A549 (cell line): ENCODE data around the gene DAB2. TPM values are rescaled to one million over a fixed set of nuclear protein-coding genes. Genes with fewer than 3 reads are reported as not detected.

Experiments
- ATAC-seq, 2 experiments: fragments of 200-7000 bp in 1 of 2; fragments of >200 bp in 1 of 2; cut with Nextera tagmentation in 1 of 2; cut with Tn5 transposase in 1 of 2; 3 replicates each; pipeline versions ENCODE4 v1.8.0 to v1.9.1; 2018 to 2020; ENCODE audit warnings: mild to moderate bottlenecking in 1 of 2, moderate library complexity in 1 of 2
- CTCF ChIA-PET: fragments of 300-600 bp; sonication (Branson Sonifier 250); formaldehyde crosslinking; extraction: SDS; loops from one replicate; lab custom pipeline; 2021; ENCODE audit warnings: antibody characterized with exemption, inconsistent platforms; lab: Yijun Ruan, JAX
- POLR2A ChIA-PET: fragments of 350-600 bp; formaldehyde crosslinking; extraction: SDS; loops from one replicate; lab custom pipeline; 2021; ENCODE audit warnings: antibody characterized with exemption, inconsistent platforms; lab: Yijun Ruan, JAX
- DNase-seq, 2 experiments: peaks; one replicate each; pipeline versions ENCODE4 v3.0.0 to v3.0.0-alpha.2; 2011 to 2016; ENCODE audit warnings: low read depth in 1 of 2, low spot score in 1 of 2
- FAIRE-seq: peaks from 2 replicates; lab custom pipeline; 2011; peaks lifted over from hg19 to GRCh38; lab: Jason Lieb, UNC
- H3K27ac ChIP-seq, 2 experiments: fragments of >200 bp; sonication (Bioruptor Twin); formaldehyde crosslinking; 3 replicates each; pipeline ENCODE4 v1.5.1; 2016 to 2017
- H3K4me1 ChIP-seq: fragments of >200 bp; sonication (Bioruptor Twin); formaldehyde crosslinking; 3 replicates; pipeline ENCODE4 v1.6.1; 2016
- H3K4me2 ChIP-seq: fragments of >200 bp; sonication (Bioruptor Twin); formaldehyde crosslinking; 3 replicates; pipeline ENCODE4 v1.6.1; 2016
- H3K4me3 ChIP-seq: fragments of >200 bp; sonication (Bioruptor Twin); formaldehyde crosslinking; 3 replicates; pipeline ENCODE4 v1.5.1; 2016
- H3K9me3 ChIP-seq: fragments of >200 bp; sonication (Bioruptor Twin); formaldehyde crosslinking; 3 replicates; pipeline ENCODE4 v1.6.1; 2016
- CHD2 ChIP-seq: fragments of 150-350 bp; IDR thresholded peaks from 2 replicates; pipeline ENCODE4 v1.6.1; 2014; ENCODE audit warnings: low read length; ENCODE audit not compliant: partially characterized antibody
- CTCF ChIP-seq: fragments of >200 bp; sonication (Bioruptor Twin); formaldehyde crosslinking; IDR thresholded peaks from 3 replicates; pipeline ENCODE4 v1.5.1; 2016
- ESRRA ChIP-seq: fragments of 150-350 bp; IDR thresholded peaks from 2 replicates; pipeline ENCODE4 v1.6.1; 2014; ENCODE audit warnings: mild to moderate bottlenecking, low read length, borderline replicate concordance
- FOSL2 ChIP-seq, 2 experiments: fragments of 450-650 bp in 1 of 2; fragments of >200 bp in 1 of 2; sonication (Bioruptor Twin) in 1 of 2; formaldehyde crosslinking; IDR thresholded peaks; 2 replicates each; pipeline versions ENCODE4 v1.5.0 to v1.6.1; 2016 to 2020; ENCODE audit warnings: mild to moderate bottlenecking in 1 of 2, moderate library complexity in 1 of 2
- HES2 ChIP-seq: fragments of >200 bp; sonication (Bioruptor Twin); formaldehyde crosslinking; IDR thresholded peaks from 2 replicates; pipeline ENCODE4 v1.6.1; 2016
- HOXA7 ChIP-seq: fragments of 250-450 bp; sonication (Bioruptor Pico); IDR thresholded peaks from 2 replicates; pipeline ENCODE4 v1.5.0; 2020; ENCODE audit warnings: mild to moderate bottlenecking, moderate library complexity
- MAFK ChIP-seq: fragments of 450-650 bp; IDR thresholded peaks from 2 replicates; pipeline ENCODE4 v1.6.1; 2014; ENCODE audit not compliant: partially characterized antibody
- MAZ ChIP-seq: fragments of 150-350 bp; IDR thresholded peaks from 2 replicates; pipeline ENCODE4 v1.6.1; 2014; ENCODE audit warnings: antibody characterized with exemption, low read depth, low read length, borderline replicate concordance
- POLR2AphosphoS2 ChIP-seq: conservative IDR thresholded peaks from 2 replicates; pipeline ENCODE4 v1.6.1; 2012; ENCODE audit warnings: low read length, improper control_type of control experiment, inconsistent platforms
- RNF2 ChIP-seq: fragments of 200-600 bp; sonication (generic); IDR thresholded peaks from 2 replicates; pipeline ENCODE4 v1.6.1; 2016; ENCODE audit warnings: low read depth, mild to moderate bottlenecking, antibody characterized with exemption, moderate library complexity, borderline replicate concordance
- SMC3 ChIP-seq: fragments of >200 bp; sonication (Bioruptor Twin); formaldehyde crosslinking; IDR thresholded peaks from 3 replicates; pipeline ENCODE4 v1.6.1; 2018; ENCODE audit warnings: inconsistent platforms
- SREBF2 ChIP-seq: fragments of 450-650 bp; IDR thresholded peaks from 2 replicates; pipeline ENCODE4 v1.6.1; 2014; ENCODE audit warnings: mild to moderate bottlenecking, moderate library complexity
- TFCP2L1 ChIP-seq: fragments of 250-450 bp; sonication (Bioruptor Pico); IDR thresholded peaks from 2 replicates; pipeline ENCODE4 v1.5.0; 2021; ENCODE audit warnings: mild to moderate bottlenecking
- TP53 ChIP-seq: fragments of 250-450 bp; sonication (Bioruptor Pico); IDR thresholded peaks from 2 replicates; pipeline ENCODE4 v1.5.0; 2021; ENCODE audit warnings: mild to moderate bottlenecking, moderate library complexity
- ZNF302 ChIP-seq: fragments of 250-450 bp; sonication (Bioruptor Pico); IDR thresholded peaks from 2 replicates; pipeline ENCODE4 v1.9.0; 2021; ENCODE audit warnings: inconsistent platforms, mild to moderate bottlenecking, moderate library complexity
- WGBS: methylation state at CpG from one replicate; pipeline ENCODE4 v1.1.6; 2017; ENCODE audit errors: missing lambda C conversion rate; 5-methylcytosine and 5-hydroxymethylcytosine counted together
- polyA plus RNA-seq, 4 experiments: library from polyadenylated mRNA; depleted of rRNA in 3 of 4; stranded (reverse); fragments of >200 nt; fragmentation: RNase III in 1 of 4; extraction: RNeasy Plus Mini Kit Qiagen cat#74134 plus additional on column Dnase treatment in 1 of 4; gene quantifications; 2 replicates in 3 of 4; 3 replicates in 1 of 4; pipeline ENCODE4 v1.2.3, GENCODE V29; 2011 to 2017
- TF ChIP-seq, protein P1 (sequence below): fragments of 250-450 bp; sonication (Bioruptor Pico); IDR thresholded peaks from 2 replicates; pipeline ENCODE4 v1.5.0; 2020; ENCODE audit warnings: low read depth, mild to moderate bottlenecking, moderate library complexity
- TF ChIP-seq, protein P2 (sequence below): fragments of 150-350 bp; IDR thresholded peaks from 2 replicates; pipeline ENCODE4 v1.6.1; 2014; ENCODE audit warnings: low read depth, mild to moderate bottlenecking, low read length
- TF ChIP-seq, protein P3 (sequence below): fragments of 200-600 bp; sonication (generic); IDR thresholded peaks from 2 replicates; pipeline ENCODE4 v1.6.1; 2016; ENCODE audit warnings: antibody characterized with exemption, mild to moderate bottlenecking, moderate library complexity

The DAB2 gene
- polyA plus RNA-seq, 2 of the 4 experiments (the other 2 are of a cell fraction), result 13.6 to 17.1 TPM

DNA sequence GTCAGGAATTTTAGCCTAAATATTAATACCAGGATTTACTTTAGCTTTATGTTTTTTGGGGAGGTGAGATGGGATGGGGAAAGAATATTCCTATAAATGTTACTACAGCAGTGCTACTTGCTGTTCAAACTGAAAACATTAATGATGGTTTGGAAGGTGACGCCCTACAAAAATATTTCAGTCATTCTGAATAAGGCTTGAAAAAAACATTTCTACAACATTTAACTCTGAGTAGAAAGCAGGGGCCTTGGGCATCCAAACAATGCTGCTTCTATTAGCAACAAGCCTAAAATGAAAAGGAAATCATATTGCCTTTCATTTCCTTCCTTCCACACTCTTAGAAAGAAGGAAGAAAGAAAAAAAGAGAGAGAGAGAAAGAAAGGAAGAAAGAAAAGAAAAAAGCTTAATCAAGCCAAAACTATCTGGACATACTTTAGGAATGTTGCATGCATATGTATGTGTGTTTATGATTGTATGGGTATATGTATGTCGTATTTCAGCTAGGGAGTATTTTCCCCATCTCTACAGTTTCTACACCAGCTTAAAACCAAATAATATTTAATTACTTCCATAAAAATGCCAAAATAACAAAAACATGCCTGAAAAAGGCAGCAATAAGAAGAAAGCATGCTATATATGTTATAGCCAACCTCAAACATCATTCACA lies 16.3 kb upstream of the DAB2 start:
- H3K4me1 ChIP-seq, result peaks cover 23% of the 10 kb centered on the region; the same call in 2 of the 3 replicates
- POLR2A ChIA-PET, result no interaction called here
- ATAC-seq, result no peak

DNA sequence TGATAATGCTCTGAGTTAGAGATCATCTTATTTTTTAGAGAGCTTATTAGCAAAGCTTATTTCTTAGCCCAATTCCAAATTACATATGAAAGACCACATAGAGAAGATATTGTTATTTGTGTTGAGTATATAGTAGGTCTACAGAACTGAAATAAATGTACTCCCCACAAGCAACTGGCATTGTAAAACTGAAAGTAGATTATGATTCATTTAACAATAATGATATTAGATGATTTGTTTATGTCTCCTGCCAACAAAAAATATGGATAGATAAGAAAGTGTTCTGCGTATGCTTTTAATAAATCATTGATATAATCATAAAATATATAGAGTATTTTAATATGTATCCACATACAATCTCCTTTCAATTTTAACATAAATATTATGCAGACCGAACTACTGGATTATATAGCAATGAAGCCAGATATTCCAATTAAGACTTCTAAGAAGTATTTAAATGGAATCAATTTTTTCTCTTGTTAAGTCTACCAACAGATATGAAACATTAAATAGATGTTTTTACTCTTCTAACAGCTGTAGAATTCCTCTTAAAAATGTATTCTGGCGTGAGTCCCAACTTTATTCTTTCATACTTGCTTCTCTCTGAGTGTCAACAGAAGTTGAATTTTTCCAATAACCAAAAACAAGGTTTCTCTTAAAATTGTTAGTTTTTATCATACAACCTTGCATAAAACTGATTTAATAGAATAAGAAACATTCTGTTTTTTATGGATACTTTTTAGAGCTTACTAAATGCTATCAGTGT lies 15.6 kb upstream of the DAB2 start:
- 80% methylated on average over 3 of the region's 3 CpGs for WGBS
- no peak overlapping the region for H3K4me2 ChIP-seq
- DNase-seq, result no peak
- FAIRE-seq, result no peak
- ATAC-seq, result no peak
- ChIA-PET CTCF (interaction anchor here (0.7 to 4.7 kb wide), 4 partner anchors 15 to 107 kb away, joined by 3 to 23 read pairs (median 4); partner anchors contain the start of gene DAB2), POLR2A (no interaction called here)
- no peak overlapping the region for H3K27ac ChIP-seq
- no peaks in the 10 kb centered on the region for H3K9me3 ChIP-seq
- H3K4me3 ChIP-seq, result no peak overlapping the region
- TF ChIP-seq SREBF2, result no peak
- no peak for TF ChIP-seq POLR2AphosphoS2
- no peak for TF ChIP-seq CTCF
- no peak for TF ChIP-seq ZNF302 (CRISPR knock-in tag)
- no peak for TF ChIP-seq TP53 (CRISPR knock-in tag)
- H3K4me1 ChIP-seq, result peaks cover 23% of the 10 kb centered on the region; the same call in 2 of the 3 replicates

More for the DNA sequence above, 16.3 kb upstream of the DAB2 start:
- TF ChIP-seq MAZ, result no peak
- TF ChIP-seq RNF2, result no peak
- TF ChIP-seq, protein P1, sequence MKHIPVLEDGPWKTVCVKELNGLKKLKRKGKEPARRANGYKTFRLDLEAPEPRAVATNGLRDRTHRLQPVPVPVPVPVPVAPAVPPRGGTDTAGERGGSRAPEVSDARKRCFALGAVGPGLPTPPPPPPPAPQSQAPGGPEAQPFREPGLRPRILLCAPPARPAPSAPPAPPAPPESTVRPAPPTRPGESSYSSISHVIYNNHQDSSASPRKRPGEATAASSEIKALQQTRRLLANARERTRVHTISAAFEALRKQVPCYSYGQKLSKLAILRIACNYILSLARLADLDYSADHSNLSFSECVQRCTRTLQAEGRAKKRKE, result no peak
- no peak for TF ChIP-seq TFCP2L1 (CRISPR knock-in tag)
- TF ChIP-seq HOXA7 (CRISPR knock-in tag), result no peak
- TF ChIP-seq, all 56 proteins: peak for 0
- no peak overlapping the region for H3K27ac ChIP-seq
- H3K4me3 ChIP-seq, result no peak overlapping the region
- WGBS, result 72% methylated on average over 2 of the region's 2 CpGs
- no peak overlapping the region for H3K4me2 ChIP-seq
- CTCF ChIA-PET, result interaction anchor here (0.6 to 4.7 kb wide), 6 partner anchors 16 to 1108 kb away, joined by 3 to 23 read pairs (median 4); partner anchors contain the start of gene DAB2
- H3K9me3 ChIP-seq, result no peaks in the 10 kb centered on the region
- no peak for FAIRE-seq
- DNase-seq, result no peak

DNA sequence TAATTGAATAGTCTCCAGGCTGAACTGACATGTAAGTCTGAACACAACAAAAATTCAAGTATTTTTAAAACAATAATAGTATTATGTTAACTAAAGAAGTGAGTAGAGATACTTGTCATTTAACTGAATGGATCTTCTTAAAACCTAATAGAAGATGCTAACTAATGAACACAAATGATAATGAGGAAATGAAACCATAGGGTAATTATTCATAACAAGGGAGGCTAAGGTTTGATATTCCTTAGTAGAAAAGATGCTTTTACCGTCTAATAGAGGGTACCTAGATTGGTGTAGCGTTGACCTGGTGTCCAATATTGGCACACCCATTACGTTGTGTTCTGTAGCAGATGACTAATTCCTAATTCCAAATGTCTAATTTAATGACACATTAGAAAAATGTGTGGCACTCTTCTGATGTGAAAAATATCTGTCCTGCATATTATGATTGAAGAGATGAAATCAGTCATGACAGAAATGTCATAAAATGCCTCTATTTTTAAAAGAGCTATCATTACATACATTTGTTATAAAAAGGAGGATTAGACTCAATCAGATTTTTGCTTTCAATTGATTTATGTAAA lies 14.9 kb upstream of the DAB2 start:
- ChIA-PET CTCF (interaction anchor here (0.7 to 4.7 kb wide), 3 partner anchors 15 to 108 kb away, joined by 3 to 23 read pairs (median 4); partner anchors contain the start of gene DAB2), POLR2A (no interaction called here)
- Histone ChIP-seq H3K4me2 (no peak overlapping the region), H3K4me3 (no peak overlapping the region), H3K4me1 (peaks cover 23% of the 10 kb centered on the region; the same call in 2 of the 3 replicates), H3K9me3 (no peaks in the 10 kb centered on the region), H3K27ac (no peak overlapping the region)
- DNase-seq (no peak), FAIRE-seq (no peak), ATAC-seq (no peak)
- 70% methylated on average over 3 of the region's 3 CpGs for WGBS
- no peak for TF ChIP-seq CTCF
- TF ChIP-seq FOSL2 (IDR thresholded peaks at IDR 0.05), result no peak
- TF ChIP-seq FOSL2 (CRISPR knock-in tag; IDR thresholded peaks at IDR 0.05), result no peak
- TF ChIP-seq, protein P2, sequence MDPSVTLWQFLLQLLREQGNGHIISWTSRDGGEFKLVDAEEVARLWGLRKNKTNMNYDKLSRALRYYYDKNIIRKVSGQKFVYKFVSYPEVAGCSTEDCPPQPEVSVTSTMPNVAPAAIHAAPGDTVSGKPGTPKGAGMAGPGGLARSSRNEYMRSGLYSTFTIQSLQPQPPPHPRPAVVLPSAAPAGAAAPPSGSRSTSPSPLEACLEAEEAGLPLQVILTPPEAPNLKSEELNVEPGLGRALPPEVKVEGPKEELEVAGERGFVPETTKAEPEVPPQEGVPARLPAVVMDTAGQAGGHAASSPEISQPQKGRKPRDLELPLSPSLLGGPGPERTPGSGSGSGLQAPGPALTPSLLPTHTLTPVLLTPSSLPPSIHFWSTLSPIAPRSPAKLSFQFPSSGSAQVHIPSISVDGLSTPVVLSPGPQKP, result no peak
- no peak for TF ChIP-seq CHD2
- TF ChIP-seq ESRRA, result no peak
- no peak for TF ChIP-seq SMC3
- TF ChIP-seq MAFK, result no peak
- TF ChIP-seq, protein P3, sequence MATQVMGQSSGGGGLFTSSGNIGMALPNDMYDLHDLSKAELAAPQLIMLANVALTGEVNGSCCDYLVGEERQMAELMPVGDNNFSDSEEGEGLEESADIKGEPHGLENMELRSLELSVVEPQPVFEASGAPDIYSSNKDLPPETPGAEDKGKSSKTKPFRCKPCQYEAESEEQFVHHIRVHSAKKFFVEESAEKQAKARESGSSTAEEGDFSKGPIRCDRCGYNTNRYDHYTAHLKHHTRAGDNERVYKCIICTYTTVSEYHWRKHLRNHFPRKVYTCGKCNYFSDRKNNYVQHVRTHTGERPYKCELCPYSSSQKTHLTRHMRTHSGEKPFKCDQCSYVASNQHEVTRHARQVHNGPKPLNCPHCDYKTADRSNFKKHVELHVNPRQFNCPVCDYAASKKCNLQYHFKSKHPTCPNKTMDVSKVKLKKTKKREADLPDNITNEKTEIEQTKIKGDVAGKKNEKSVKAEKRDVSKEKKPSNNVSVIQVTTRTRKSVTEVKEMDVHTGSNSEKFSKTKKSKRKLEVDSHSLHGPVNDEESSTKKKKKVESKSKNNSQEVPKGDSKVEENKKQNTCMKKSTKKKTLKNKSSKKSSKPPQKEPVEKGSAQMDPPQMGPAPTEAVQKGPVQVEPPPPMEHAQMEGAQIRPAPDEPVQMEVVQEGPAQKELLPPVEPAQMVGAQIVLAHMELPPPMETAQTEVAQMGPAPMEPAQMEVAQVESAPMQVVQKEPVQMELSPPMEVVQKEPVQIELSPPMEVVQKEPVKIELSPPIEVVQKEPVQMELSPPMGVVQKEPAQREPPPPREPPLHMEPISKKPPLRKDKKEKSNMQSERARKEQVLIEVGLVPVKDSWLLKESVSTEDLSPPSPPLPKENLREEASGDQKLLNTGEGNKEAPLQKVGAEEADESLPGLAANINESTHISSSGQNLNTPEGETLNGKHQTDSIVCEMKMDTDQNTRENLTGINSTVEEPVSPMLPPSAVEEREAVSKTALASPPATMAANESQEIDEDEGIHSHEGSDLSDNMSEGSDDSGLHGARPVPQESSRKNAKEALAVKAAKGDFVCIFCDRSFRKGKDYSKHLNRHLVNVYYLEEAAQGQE, result no peak
- no peak for TF ChIP-seq HES2
